ENCODE data around the gene EPDR1.

DNA sequence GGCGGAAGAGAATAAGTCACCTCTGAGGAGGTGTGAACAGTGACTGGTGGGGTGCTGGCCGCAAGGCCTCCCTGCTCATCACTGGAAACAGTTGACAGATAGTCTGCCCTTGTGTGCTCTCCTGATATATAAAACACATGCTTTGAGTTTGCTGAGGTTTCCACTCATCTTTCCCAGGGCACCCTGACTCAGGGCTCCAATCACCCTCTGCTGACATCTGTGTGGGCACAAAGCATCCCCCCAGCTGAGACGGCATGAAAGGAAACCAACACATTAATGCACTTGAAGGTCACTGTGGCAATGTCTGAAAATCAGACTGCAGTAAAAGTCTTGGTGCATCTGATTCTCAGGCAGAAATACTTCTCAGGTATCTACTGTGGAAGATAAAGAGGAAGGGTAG is 49.8 kb downstream of the EPDR1 start:
- TF ChIP-seq, protein P1, sequence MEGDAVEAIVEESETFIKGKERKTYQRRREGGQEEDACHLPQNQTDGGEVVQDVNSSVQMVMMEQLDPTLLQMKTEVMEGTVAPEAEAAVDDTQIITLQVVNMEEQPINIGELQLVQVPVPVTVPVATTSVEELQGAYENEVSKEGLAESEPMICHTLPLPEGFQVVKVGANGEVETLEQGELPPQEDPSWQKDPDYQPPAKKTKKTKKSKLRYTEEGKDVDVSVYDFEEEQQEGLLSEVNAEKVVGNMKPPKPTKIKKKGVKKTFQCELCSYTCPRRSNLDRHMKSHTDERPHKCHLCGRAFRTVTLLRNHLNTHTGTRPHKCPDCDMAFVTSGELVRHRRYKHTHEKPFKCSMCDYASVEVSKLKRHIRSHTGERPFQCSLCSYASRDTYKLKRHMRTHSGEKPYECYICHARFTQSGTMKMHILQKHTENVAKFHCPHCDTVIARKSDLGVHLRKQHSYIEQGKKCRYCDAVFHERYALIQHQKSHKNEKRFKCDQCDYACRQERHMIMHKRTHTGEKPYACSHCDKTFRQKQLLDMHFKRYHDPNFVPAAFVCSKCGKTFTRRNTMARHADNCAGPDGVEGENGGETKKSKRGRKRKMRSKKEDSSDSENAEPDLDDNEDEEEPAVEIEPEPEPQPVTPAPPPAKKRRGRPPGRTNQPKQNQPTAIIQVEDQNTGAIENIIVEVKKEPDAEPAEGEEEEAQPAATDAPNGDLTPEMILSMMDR (IDR thresholded peaks at IDR 0.05) = no peak
- no peak for TF ChIP-seq POLR2A (IDR thresholded peaks at IDR 0.05)
